Forelimb muscle (tissue), 1 donor: ENCODE data around the gene SPATA17. TPM values are rescaled to one million over a fixed set of nuclear protein-coding genes. Genes with fewer than 3 reads are reported as not detected.

Experiments
- DNase-seq: peaks from one replicate; pipeline ENCODE4 v3.0.0-alpha.2; 2013; ENCODE audit warnings: low read depth
- polyA plus RNA-seq: library from polyadenylated mRNA; unstranded; fragments of 120-200 nt; gene quantifications from one replicate; pipeline ENCODE4 v1.2.1, GENCODE V29; 2013; ENCODE audit not compliant: insufficient read length

The SPATA17 gene
- polyA plus RNA-seq, 1 donor = 3.9 TPM

DNA sequence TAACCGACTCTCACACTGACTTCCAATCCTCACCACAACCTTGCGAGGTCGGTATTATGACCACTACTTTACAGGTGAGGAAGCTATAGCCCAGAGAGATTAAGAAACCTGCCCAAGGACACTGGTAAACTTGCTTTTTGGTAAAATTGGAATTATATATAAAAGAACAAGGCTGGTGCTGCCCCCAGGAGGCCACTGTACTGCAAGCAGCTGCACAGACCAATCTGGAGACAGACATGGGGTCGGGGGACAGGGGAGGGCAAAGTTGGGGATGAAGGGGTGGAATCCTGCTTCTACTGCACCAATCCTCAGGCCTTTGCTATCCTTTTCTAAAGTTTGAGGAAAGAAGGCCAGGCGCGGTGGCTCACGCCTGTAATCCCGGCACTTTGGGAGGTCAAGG is 280.8 kb downstream of the SPATA17 start:
- no peak for DNase-seq

GRCh38 chr1:217917281-217917887 is 286.2 kb downstream of the SPATA17 start:
- DNase-seq = no peak

GRCh38 chr1:217919683-217920388 is 288.7 kb downstream of the SPATA17 start:
- DNase-seq = no peak

Other genes with a start within 250 kb of the SPATA17 start
- 11.4 TPM for gene GPATCH2, start 254 bp upstream of the SPATA17 start, polyA plus RNA-seq